ENCODE measurements around the gene BAZ1B. TPM values are rescaled to one million over a fixed set of nuclear protein-coding genes. Genes with fewer than 3 reads are reported as not detected.
A peak's percentile ranks its signal among the peaks of the same experiment; 100 is the strongest.
"Not testable (repeated sequence)": the region's sequence is repeated elsewhere in the genome, so short reads cannot be mapped to it uniquely, and the experiment has no call there.

BAZ1B gene
- total RNA-seq, 1 donor from 2014 or later, result 60.3 TPM

DNA sequence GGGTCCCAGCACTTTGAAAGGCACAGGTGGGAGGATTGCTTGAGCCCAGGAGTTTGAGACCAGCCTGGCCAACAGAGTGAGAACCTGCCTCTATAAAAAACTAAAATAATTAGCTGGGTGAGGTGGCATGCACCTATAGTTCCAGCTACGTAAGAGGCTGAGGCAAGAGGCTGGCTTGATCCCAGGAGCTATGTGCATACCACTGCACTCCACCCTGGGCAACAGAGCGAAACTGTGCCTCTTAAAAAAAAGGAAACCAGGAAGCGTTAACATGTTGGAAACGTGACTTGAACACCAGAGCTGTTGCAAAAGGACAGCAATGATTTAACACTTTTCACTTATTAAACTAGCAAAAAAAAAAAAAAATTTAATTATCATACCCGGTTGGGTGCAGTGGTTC, 12.6 kb downstream of the BAZ1B start:
- DNase-seq (ENCODE audit: low read depth), result peak; percentile 26
- TF ChIP-seq, protein P1, sequence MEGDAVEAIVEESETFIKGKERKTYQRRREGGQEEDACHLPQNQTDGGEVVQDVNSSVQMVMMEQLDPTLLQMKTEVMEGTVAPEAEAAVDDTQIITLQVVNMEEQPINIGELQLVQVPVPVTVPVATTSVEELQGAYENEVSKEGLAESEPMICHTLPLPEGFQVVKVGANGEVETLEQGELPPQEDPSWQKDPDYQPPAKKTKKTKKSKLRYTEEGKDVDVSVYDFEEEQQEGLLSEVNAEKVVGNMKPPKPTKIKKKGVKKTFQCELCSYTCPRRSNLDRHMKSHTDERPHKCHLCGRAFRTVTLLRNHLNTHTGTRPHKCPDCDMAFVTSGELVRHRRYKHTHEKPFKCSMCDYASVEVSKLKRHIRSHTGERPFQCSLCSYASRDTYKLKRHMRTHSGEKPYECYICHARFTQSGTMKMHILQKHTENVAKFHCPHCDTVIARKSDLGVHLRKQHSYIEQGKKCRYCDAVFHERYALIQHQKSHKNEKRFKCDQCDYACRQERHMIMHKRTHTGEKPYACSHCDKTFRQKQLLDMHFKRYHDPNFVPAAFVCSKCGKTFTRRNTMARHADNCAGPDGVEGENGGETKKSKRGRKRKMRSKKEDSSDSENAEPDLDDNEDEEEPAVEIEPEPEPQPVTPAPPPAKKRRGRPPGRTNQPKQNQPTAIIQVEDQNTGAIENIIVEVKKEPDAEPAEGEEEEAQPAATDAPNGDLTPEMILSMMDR (IDR thresholded peaks at IDR 0.05; ENCODE audit: insufficient read depth, low read length, poor library complexity, severe bottlenecking), result no peak
- no peaks in the 10 kb centered on the region for H3K27me3 ChIP-seq (ENCODE audit: control insufficient read depth, insufficient read depth, low read length)
- H3K36me3 ChIP-seq (ENCODE audit: control insufficient read depth, insufficient read depth, low read length), result peaks cover 2% of the 10 kb centered on the region
- H3K4me3 ChIP-seq (ENCODE audit: low read depth, low read length), result no peak overlapping the region

DNA sequence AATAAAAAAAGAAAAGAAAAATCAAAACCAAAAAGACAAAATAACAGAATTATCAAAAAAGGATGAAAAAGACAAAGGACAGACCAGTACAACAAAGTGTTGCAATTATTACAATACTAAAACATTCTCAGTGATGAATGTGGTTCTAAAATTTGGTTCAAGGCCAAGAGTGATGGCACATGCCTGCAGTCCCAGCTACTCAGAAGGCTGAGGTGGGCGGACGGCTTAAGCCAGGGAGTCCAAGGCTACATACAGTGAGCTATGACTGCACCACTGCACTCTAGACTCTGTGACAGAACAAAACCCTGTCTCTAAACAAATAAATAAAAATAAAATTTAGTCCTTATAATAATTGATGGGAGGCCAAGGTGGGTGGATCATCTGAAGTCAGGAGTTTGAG, 14.5 kb downstream of the BAZ1B start:
- DNase-seq (ENCODE audit: low read depth), result no peak
- no peaks in the 10 kb centered on the region for H3K27me3 ChIP-seq (ENCODE audit: control insufficient read depth, insufficient read depth, low read length)
- no peak overlapping the region for H3K4me3 ChIP-seq (ENCODE audit: low read depth, low read length)
- TF ChIP-seq, protein P1 (IDR thresholded peaks at IDR 0.05; ENCODE audit: insufficient read depth, low read length, poor library complexity, severe bottlenecking), result no peak
- peaks cover 3% of the 10 kb centered on the region for H3K36me3 ChIP-seq (ENCODE audit: control insufficient read depth, insufficient read depth, low read length)

DNA sequence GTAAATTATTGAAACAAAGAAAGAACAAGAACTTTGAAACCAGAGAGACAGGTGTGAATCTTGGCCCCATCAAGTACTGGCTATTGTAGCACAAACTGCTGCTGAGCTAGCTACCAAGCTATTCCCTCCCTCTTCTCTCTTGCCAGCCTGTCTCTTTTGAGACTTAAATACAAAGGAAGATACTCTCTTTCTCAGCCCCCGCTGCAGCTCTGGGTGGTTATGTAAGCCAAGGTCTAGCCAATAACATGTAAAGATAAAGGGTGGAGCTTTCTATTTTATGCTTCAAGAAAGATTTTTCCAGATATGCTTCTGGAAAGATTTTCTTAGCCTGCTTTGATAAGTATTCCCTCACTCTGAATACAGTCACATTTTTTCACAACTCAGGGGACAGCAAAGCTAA, 17.2 kb downstream of the BAZ1B start:
- H3K4me3 ChIP-seq (ENCODE audit: low read depth, low read length), result no peak overlapping the region
- no peak for DNase-seq (ENCODE audit: low read depth)
- TF ChIP-seq, protein P1 (IDR thresholded peaks at IDR 0.05; ENCODE audit: insufficient read depth, low read length, poor library complexity, severe bottlenecking), result no peak
- H3K36me3 ChIP-seq (ENCODE audit: control insufficient read depth, insufficient read depth, low read length), result peaks cover 3% of the 10 kb centered on the region
- H3K27me3 ChIP-seq (ENCODE audit: control insufficient read depth, insufficient read depth, low read length), result no peaks in the 10 kb centered on the region

DNA sequence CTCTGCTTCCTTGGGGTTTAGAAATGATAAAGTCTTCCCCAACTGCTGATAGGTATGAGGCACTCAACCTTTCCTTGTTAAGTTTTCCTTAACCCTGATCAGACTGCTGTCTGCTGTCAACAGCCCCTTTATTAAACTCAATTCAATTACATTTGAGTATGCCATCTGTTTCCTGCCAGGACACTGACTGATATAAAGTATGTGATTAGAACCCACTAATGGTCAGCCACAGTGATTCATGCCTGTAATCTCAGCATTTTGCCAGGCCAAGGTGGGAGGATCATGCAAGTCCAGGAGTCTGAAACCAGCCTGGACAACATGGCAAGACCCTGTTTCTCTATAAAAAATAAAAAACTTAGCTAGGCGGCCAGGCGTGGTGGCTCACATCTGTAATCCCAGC, 18.1 kb downstream of the BAZ1B start:
- Histone ChIP-seq H3K27me3 (ENCODE audit: control insufficient read depth, insufficient read depth, low read length) (no peaks in the 10 kb centered on the region), H3K36me3 (ENCODE audit: control insufficient read depth, insufficient read depth, low read length) (peaks cover 3% of the 10 kb centered on the region), H3K4me3 (ENCODE audit: low read depth, low read length) (no peak overlapping the region)
- no peak for DNase-seq (ENCODE audit: low read depth)
- TF ChIP-seq, protein P1 (IDR thresholded peaks at IDR 0.05; ENCODE audit: insufficient read depth, low read length, poor library complexity, severe bottlenecking), result no peak

DNA sequence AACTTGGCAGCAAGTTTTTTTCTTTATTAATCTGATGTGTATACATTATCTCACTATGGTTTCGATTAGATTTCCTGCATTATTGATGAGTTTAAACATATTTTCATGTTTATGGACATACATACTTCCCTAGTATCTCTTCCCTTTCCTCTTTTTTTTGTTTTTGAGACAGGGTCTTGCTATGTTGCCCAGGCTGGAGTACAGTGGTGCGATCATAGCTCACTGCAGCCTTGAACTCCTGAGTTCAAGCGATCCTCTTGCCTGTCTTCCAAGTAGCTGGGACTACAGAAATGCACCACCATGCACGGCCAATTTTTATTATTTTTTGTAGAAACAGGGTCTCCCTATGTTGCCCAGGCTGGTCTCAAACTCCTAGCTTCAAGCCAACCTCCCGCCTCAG, 18.9 kb downstream of the BAZ1B start:
- TF ChIP-seq, protein P1 (IDR thresholded peaks at IDR 0.05; ENCODE audit: insufficient read depth, low read length, poor library complexity, severe bottlenecking), result no peak
- H3K36me3 ChIP-seq (ENCODE audit: control insufficient read depth, insufficient read depth, low read length), result peaks cover 3% of the 10 kb centered on the region

DNA sequence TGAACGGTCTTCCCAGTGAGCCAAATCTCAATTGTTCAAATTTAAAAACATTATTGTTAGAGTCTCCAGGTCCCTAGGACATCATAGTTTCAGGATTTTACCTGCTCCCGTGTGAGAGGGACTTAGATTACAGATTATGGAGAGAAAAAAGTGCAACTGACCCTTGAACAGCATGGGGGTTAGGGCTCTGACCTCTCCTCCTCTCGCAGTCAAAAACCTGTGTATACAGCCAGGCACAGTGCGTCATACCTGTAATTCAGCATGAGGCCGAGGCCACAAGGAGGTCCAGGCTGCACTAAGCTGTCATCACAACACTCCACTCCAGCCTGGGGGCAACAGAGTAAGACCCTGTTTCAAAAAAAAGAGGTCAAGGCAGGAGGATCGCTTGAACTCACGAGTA, 25.5 kb downstream of the BAZ1B start:
- H3K27me3 ChIP-seq (ENCODE audit: control insufficient read depth, insufficient read depth, low read length), result no peaks in the 10 kb centered on the region
- H3K36me3 ChIP-seq (ENCODE audit: control insufficient read depth, insufficient read depth, low read length), result peaks cover 2% of the 10 kb centered on the region
- TF ChIP-seq, protein P1 (IDR thresholded peaks at IDR 0.05; ENCODE audit: insufficient read depth, low read length, poor library complexity, severe bottlenecking), result no peak
- no peak overlapping the region for H3K4me3 ChIP-seq (ENCODE audit: low read depth, low read length)
- DNase-seq (ENCODE audit: low read depth), result no peak

More for the DNA sequence above, 18.9 kb downstream of the BAZ1B start:
- DNase-seq (ENCODE audit: low read depth), result no peak
- no peaks in the 10 kb centered on the region for H3K27me3 ChIP-seq (ENCODE audit: control insufficient read depth, insufficient read depth, low read length)
- H3K4me3 ChIP-seq (ENCODE audit: low read depth, low read length), result no peak overlapping the region

DNA sequence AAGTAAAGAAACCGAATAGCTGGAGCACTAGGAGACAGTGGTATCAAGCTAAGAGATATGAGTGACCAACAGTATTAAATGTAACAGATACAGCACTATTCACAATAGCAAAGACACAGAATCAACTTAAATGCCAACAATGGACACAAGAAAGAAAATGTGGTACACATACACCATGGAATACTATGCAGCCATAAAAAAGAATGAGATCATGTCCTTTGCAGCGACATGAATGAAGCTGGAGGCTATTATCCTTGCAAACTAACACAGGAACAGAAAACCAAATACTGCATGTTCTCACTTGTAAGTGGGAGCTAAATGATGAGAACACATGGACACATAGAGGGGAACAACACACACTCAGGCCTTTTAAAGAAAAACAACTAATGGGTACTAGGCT, 26.6 kb downstream of the BAZ1B start:
- DNase-seq (ENCODE audit: low read depth); H3K36me3 ChIP-seq (ENCODE audit: control insufficient read depth, insufficient read depth, low read length); H3K4me3 ChIP-seq (ENCODE audit: low read depth, low read length); H3K27me3 ChIP-seq (ENCODE audit: control insufficient read depth, insufficient read depth, low read length): not testable (repeated sequence)

Data from kidney epithelial cell (primary cell).